ENCODE results near the gene PKNOX2. TPM values are rescaled to one million over a fixed set of nuclear protein-coding genes. Genes with fewer than 3 reads are reported as not detected.

Gene PKNOX2
- total RNA-seq, 1 experiment from 2014 or later = not detected

- DNase-seq = no peak
- Mint-ChIP-seq H3K4me3 (ENCODE audit: low read depth, unreplicated experiment) (no peak overlapping the region), H3K27me3 (ENCODE audit: unreplicated experiment) (peaks cover 97% of the 10 kb centered on the region), H3K9me3 (ENCODE audit: low read depth, unreplicated experiment) (no peaks in the 10 kb centered on the region), H3K4me1 (ENCODE audit: low read depth, unreplicated experiment) (no peaks in the 10 kb centered on the region), H3K27ac (ENCODE audit: unreplicated experiment) (no peak overlapping the region), H3K36me3 (ENCODE audit: insufficient read depth, unreplicated experiment) (no peaks in the 10 kb centered on the region)
- BruUV-seq (replicated peaks) = no TSS peak
- TF ChIP-seq CTCF (IDR thresholded peaks at IDR 0.05; ENCODE audit: unreplicated experiment) = no peak
- intact Hi-C loops (cut with micrococcal nuclease; ENCODE audit: unreplicated experiment) = no loop called here
- CTCF ChIA-PET = no interaction called here
These were observed 75.3 kb downstream of the PKNOX2 start for GRCh38 chr11:125239585-125240560.

- Mint-ChIP-seq H3K4me3 (ENCODE audit: low read depth, unreplicated experiment) (no peak overlapping the region), H3K36me3 (ENCODE audit: insufficient read depth, unreplicated experiment) (no peaks in the 10 kb centered on the region), H3K9me3 (ENCODE audit: low read depth, unreplicated experiment) (no peaks in the 10 kb centered on the region), H3K4me1 (ENCODE audit: low read depth, unreplicated experiment) (no peaks in the 10 kb centered on the region), H3K27me3 (ENCODE audit: unreplicated experiment) (peaks cover 97% of the 10 kb centered on the region), H3K27ac (ENCODE audit: unreplicated experiment) (no peak overlapping the region)
- no peak for TF ChIP-seq CTCF (IDR thresholded peaks at IDR 0.05; ENCODE audit: unreplicated experiment)
- no peak for DNase-seq
- CTCF ChIA-PET = no interaction called here
- BruUV-seq (replicated peaks) = no TSS peak
- intact Hi-C loops (cut with micrococcal nuclease; ENCODE audit: unreplicated experiment) = no loop called here
These were observed 76.6 kb downstream of the PKNOX2 start for GRCh38 chr11:125241104-125241503.

- no peak for TF ChIP-seq CTCF (IDR thresholded peaks at IDR 0.05; ENCODE audit: unreplicated experiment)
- Mint-ChIP-seq H3K27ac (ENCODE audit: unreplicated experiment) (no peak overlapping the region), H3K4me1 (ENCODE audit: low read depth, unreplicated experiment) (no peaks in the 10 kb centered on the region), H3K9me3 (ENCODE audit: low read depth, unreplicated experiment) (no peaks in the 10 kb centered on the region), H3K4me3 (ENCODE audit: low read depth, unreplicated experiment) (no peak overlapping the region), H3K27me3 (ENCODE audit: unreplicated experiment) (peaks cover 97% of the 10 kb centered on the region), H3K36me3 (ENCODE audit: insufficient read depth, unreplicated experiment) (no peaks in the 10 kb centered on the region)
- CTCF ChIA-PET = no interaction called here
- no peak for DNase-seq
- no TSS peak for BruUV-seq (replicated peaks)
- intact Hi-C loops (cut with micrococcal nuclease; ENCODE audit: unreplicated experiment) = no loop called here
These were observed 77.7 kb downstream of the PKNOX2 start for GRCh38 chr11:125242141-125242775.

- TF ChIP-seq CTCF (IDR thresholded peaks at IDR 0.05; ENCODE audit: unreplicated experiment) = no peak
These were observed 79.6 kb downstream of the PKNOX2 start for GRCh38 chr11:125244166-125244565.

More at GRCh38 chr11:125244166-125244565, 79.6 kb downstream of the PKNOX2 start:
- H3K4me1 Mint-ChIP-seq (ENCODE audit: low read depth, unreplicated experiment) = no peaks in the 10 kb centered on the region
- BruUV-seq (replicated peaks) = no TSS peak
- H3K9me3 Mint-ChIP-seq (ENCODE audit: low read depth, unreplicated experiment) = no peaks in the 10 kb centered on the region
- CTCF ChIA-PET = no interaction called here
- no peak overlapping the region for H3K27ac Mint-ChIP-seq (ENCODE audit: unreplicated experiment)
- no peaks in the 10 kb centered on the region for H3K36me3 Mint-ChIP-seq (ENCODE audit: insufficient read depth, unreplicated experiment)
- peaks cover 92% of the 10 kb centered on the region for H3K27me3 Mint-ChIP-seq (ENCODE audit: unreplicated experiment)
- DNase-seq = no peak
- intact Hi-C loops (cut with micrococcal nuclease; ENCODE audit: unreplicated experiment) = no loop called here
- no peak overlapping the region for H3K4me3 Mint-ChIP-seq (ENCODE audit: low read depth, unreplicated experiment)
